Activated CD8-positive, alpha-beta T cell treated with anti-CD3 and anti-CD28 coated beads for 36 hours (primary cell): ENCODE data around the gene TIAM2. TPM values are rescaled to one million over a fixed set of nuclear protein-coding genes. Genes with fewer than 3 reads are reported as not detected.

ENCODE experiments used
- ATAC-seq: fragments of 200-7000 bp; cut with Tn5 transposase; one replicate; pipeline ENCODE4 v1.10.0; 2021; ENCODE audit warnings: mild to moderate bottlenecking, moderate library complexity
- CTCF ChIA-PET: fragments of 350-600 bp; sonication (Branson Sonifier 250); formaldehyde crosslinking; loops from one replicate; lab custom pipeline; 2021; ENCODE audit warnings: antibody characterized with exemption; lab: Charles Lee
- POLR2A ChIA-PET: fragments of 350-600 bp; sonication (Branson Sonifier 250); formaldehyde crosslinking; loops from one replicate; lab custom pipeline; 2021; ENCODE audit warnings: antibody characterized with exemption; lab: Charles Lee
- DNase-seq: peaks from one replicate; pipeline ENCODE4 v3.0.0-alpha.2; 2020
- H3K27ac Mint-ChIP-seq: one replicate; pipeline ENCODE4 v1.8.0; 2021; ENCODE audit warnings: mild to moderate bottlenecking, mixed read lengths
- H3K27me3 Mint-ChIP-seq: one replicate; pipeline ENCODE4 v1.8.0; 2021; ENCODE audit warnings: mixed read lengths
- H3K36me3 Mint-ChIP-seq: one replicate; pipeline ENCODE4 v1.8.0; 2021; ENCODE audit warnings: low read depth, mixed read lengths
- H3K4me1 Mint-ChIP-seq: one replicate; pipeline ENCODE4 v1.8.0; 2021; ENCODE audit warnings: low read depth, mixed read lengths
- H3K4me3 Mint-ChIP-seq: one replicate; pipeline ENCODE4 v1.8.0; 2021; ENCODE audit warnings: mild to moderate bottlenecking, moderate library complexity, mixed read lengths
- H3K9me3 Mint-ChIP-seq: one replicate; pipeline ENCODE4 v1.8.0; 2021; ENCODE audit warnings: mixed read lengths
- intact Hi-C: fragments of 100-400 bp; cut with micrococcal nuclease; formaldehyde crosslinking; loops from one replicate; pipeline ENCODE4 v1.10.0; 2022
- total RNA-seq, 2 experiments: library from RNA; stranded (reverse); gene quantifications; one replicate each; pipeline ENCODE4 v1.2.3, GENCODE V29; 2021
- TF ChIP-seq, protein P1 (sequence below): fragments of 200-600 bp; IDR thresholded peaks from one replicate; pipeline ENCODE4 v1.8.0; 2022; ENCODE audit warnings: antibody characterized with exemption, mild to moderate bottlenecking

Gene TIAM2
- total RNA-seq, 2 experiments from 2014 or later = 5.6 to 7.1 TPM

DNA sequence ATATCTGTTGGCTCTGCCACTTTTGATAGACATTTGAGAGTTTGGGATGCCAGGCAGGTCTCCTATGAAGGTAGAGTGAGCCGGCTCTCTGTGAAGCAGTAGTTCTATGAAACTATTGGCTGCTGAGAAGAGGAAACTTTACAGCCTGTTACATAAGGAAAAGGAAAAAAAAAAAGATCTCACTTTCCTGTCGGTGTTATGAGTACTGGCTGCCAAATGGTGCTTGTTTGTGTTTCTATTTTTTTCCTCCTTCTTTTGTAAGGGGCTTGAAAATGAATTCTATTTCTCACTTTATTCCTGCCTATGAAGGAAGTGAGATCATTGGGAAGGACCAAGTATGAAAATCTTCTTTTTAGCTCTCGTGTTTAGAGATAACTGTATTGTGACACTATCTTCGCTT lies 195.6 kb downstream of the TIAM2 start:
- ATAC-seq = no peak
- no peaks in the 10 kb centered on the region for H3K36me3 Mint-ChIP-seq
- CTCF ChIA-PET = interaction anchor here (1.3 kb wide), 1 partner anchor 13 kb away, joined by 4 read pairs; no protein-coding TSS in a partner anchor
- peaks cover 3% of the 10 kb centered on the region for H3K27me3 Mint-ChIP-seq
- peaks cover 40% of the 10 kb centered on the region for H3K4me1 Mint-ChIP-seq
- intact Hi-C loops = no loop called here
- TF ChIP-seq, protein P1, sequence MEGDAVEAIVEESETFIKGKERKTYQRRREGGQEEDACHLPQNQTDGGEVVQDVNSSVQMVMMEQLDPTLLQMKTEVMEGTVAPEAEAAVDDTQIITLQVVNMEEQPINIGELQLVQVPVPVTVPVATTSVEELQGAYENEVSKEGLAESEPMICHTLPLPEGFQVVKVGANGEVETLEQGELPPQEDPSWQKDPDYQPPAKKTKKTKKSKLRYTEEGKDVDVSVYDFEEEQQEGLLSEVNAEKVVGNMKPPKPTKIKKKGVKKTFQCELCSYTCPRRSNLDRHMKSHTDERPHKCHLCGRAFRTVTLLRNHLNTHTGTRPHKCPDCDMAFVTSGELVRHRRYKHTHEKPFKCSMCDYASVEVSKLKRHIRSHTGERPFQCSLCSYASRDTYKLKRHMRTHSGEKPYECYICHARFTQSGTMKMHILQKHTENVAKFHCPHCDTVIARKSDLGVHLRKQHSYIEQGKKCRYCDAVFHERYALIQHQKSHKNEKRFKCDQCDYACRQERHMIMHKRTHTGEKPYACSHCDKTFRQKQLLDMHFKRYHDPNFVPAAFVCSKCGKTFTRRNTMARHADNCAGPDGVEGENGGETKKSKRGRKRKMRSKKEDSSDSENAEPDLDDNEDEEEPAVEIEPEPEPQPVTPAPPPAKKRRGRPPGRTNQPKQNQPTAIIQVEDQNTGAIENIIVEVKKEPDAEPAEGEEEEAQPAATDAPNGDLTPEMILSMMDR = no peak
- no peak overlapping the region for H3K4me3 Mint-ChIP-seq
- POLR2A ChIA-PET = no interaction called here
- H3K9me3 Mint-ChIP-seq = no peaks in the 10 kb centered on the region
- DNase-seq = no peak
- H3K27ac Mint-ChIP-seq = no peak overlapping the region

DNA sequence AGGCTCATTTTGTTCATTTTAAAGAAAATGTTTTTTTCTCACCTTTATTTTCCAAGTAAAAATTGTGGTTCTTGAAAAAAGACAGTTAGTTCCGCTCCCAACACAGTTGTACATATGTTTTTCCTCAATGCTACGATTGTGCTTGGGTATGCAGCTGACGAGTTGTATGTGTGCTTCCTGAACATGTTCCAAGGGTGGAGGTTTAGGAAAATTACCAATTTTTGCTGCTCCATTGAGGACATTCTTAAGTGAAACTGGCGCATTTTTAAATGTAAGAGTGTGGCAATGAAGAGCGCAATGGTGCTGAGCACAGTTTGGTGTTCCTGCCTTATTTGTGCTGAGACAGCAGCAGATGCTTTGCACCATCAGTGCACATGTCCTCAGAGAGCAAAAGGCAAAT lies 198.4 kb downstream of the TIAM2 start:
- Mint-ChIP-seq H3K36me3 (peaks cover 2% of the 10 kb centered on the region), H3K9me3 (peaks cover 9% of the 10 kb centered on the region), H3K4me1 (peaks cover 18% of the 10 kb centered on the region), H3K27me3 (peaks cover 7% of the 10 kb centered on the region), H3K4me3 (no peak overlapping the region), H3K27ac (no peak overlapping the region)
- CTCF ChIA-PET = no interaction called here
- TF ChIP-seq, protein P1 = no peak
- no peak for DNase-seq
- intact Hi-C loops = no loop called here
- ATAC-seq = no peak
- POLR2A ChIA-PET = no interaction called here

DNA sequence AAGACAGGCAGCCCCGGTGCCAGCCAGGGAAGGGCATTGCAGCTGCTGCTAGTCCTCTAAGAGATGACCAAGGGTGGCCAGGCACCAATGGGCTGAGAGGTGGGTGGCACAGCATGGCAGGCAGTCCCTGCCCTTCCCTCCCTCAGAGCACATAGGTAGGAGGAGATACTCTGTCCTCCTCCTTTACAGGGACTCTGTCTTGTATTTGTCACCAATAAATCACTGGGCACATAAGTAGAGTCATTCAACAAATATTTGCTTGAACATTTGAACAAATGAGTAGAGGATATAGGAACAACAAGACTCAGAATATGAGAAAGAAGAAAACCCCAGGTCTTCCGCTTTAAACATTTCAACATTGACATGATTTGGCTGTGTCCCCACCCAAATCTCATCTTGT lies 199.3 kb downstream of the TIAM2 start:
- ATAC-seq (no peak), DNase-seq (no peak)
- H3K4me1 Mint-ChIP-seq = peaks cover 10% of the 10 kb centered on the region
- intact Hi-C loops = no loop called here
- peaks cover 2% of the 10 kb centered on the region for H3K36me3 Mint-ChIP-seq
- no peak overlapping the region for H3K27ac Mint-ChIP-seq
- peaks cover 8% of the 10 kb centered on the region for H3K27me3 Mint-ChIP-seq
- TF ChIP-seq, protein P1 = no peak
- ChIA-PET CTCF (interaction anchor here (1.0 to 1.1 kb wide), 2 partner anchors 15 to 266 kb away, joined by 3 to 4 read pairs; no protein-coding TSS in a partner anchor), POLR2A (no interaction called here)
- H3K4me3 Mint-ChIP-seq = no peak overlapping the region
- peaks cover 9% of the 10 kb centered on the region for H3K9me3 Mint-ChIP-seq

DNA sequence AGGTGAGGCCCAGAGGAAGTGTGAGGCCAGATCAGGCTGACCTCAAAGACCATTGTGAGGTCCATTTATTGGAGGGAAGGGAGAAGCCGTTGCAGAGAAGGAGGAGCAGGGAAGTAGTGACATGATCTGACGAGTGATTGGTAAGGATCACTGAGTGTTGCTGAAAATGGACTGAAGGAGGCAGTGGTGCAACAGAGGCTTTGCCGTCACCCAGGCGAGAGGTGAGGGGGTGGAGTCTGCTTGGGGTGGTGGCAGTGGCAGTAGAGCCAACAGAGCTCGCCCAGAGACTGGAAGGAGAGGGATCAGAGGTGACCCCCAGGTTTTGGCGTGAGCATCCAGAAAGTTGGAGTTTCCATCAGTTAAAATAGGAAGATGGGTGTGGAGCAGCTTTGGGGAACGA lies 200.8 kb downstream of the TIAM2 start:
- no peak overlapping the region for H3K27ac Mint-ChIP-seq
- POLR2A ChIA-PET = no interaction called here
- DNase-seq = no peak
- CTCF ChIA-PET = no interaction called here
- TF ChIP-seq, protein P1 = no peak
- intact Hi-C loops = no loop called here
- H3K27me3 Mint-ChIP-seq = peaks cover 14% of the 10 kb centered on the region
- ATAC-seq = no peak
- peaks cover 9% of the 10 kb centered on the region for H3K9me3 Mint-ChIP-seq
- peaks cover 2% of the 10 kb centered on the region for H3K36me3 Mint-ChIP-seq
- no peaks in the 10 kb centered on the region for H3K4me1 Mint-ChIP-seq
- no peak overlapping the region for H3K4me3 Mint-ChIP-seq

DNA sequence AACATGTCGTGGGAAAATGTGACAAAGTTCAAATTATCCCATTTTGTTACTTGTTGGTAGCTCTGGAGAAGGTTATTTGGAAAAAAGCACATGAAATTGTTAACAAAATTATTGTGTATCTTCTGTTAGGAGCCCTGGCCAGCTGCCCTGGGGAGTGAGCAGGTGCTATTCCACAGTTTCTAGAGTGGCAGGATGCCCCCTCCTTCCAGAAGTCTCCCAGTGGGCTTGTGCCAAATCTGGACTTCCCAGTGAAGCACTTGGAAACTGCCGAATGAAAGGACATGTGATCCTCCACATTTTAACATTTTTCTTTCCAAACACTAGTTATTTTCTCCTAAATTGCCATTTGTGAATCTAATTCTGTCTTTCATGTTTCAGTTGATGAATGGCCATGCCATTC lies 201.8 kb downstream of the TIAM2 start:
- ATAC-seq (no peak), DNase-seq (no peak)
- no peaks in the 10 kb centered on the region for H3K4me1 Mint-ChIP-seq
- peaks cover 2% of the 10 kb centered on the region for H3K36me3 Mint-ChIP-seq
- H3K27me3 Mint-ChIP-seq = peaks cover 13% of the 10 kb centered on the region
- intact Hi-C loops = no loop called here
- no peak overlapping the region for H3K27ac Mint-ChIP-seq
- no peak overlapping the region for H3K4me3 Mint-ChIP-seq
- TF ChIP-seq, protein P1 = no peak
- CTCF ChIA-PET = interaction anchor here (1.1 kb wide), 1 partner anchor 268 kb away, joined by 3 read pairs; no protein-coding TSS in a partner anchor
- POLR2A ChIA-PET = no interaction called here
- peaks cover 9% of the 10 kb centered on the region for H3K9me3 Mint-ChIP-seq
